Pons (tissue), 1 donor: Measurements from ENCODE around the gene CTXN3.

Experiments
- DNase-seq: peaks from one replicate; pipeline ENCODE4 v3.0.0-alpha.2; 2016; ENCODE audit warnings: low spot score

CTXN3 gene

DNA sequence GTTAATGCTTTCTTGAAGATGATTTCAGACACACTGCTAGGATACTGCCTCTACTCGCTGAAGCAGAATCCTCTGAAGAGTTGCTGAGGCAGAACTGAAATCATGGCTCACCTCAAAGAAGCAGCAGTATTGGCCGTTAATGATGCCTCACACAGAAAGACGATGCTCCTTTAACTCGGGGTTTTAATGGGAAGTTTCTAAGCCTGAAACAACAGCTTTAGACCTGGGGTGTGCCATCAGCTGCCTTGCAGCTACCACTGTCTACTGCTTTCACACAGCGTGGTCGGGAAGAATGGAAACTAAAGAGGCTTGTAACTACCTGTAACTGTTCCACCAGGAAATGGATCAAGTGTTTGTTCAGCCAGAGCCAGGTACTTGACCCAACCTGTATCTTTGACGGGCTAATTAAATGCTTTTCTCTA, at the start of gene CTXN3:
Gene CTXN3 (plus strand): TSS at position 65 of the 422 bp plus-strand sequence. CDS start 8,440 bp downstream, outside the sequence.
- DNase-seq, result no peak

DNA sequence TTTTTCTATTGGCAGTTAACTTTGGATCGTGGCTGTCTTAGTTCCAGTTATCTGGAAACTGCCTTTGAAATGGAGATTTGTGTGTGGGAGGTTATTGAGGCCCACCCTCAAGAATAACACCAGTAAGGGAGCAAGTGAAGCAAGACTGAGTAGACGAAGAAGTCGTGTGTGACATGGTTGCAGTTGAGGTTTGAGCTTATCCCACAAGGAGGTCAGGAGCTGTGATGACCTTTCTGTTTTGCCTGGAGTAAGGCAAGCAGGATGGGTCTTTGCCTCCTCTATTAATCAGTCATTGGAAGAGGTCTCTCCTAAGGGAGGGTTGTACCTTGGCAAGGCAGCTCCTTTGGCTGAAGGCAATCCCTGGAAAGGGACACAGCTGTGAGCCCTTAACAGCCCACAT, 49.6 kb upstream of the CTXN3 start:
- DNase-seq, result no peak

DNA sequence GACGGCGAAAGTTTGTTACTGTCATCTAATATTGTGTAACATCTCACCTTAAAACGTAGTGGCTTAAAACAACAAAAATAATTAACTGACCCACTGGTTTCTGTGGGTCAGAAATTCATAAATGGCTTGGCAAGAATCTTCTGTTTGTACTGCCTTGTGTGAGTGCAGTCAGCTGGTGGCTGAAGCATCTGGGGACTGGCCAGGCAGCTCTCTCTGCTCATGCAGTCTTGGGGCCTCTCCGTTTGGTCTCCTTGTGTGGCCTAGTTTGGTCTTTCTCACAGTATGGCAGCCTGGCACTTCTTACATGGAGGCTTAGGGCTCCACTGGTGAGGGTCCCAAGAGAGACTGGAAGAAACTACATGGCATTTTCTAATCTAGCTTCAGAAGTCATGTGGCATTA, 49.0 kb upstream of the CTXN3 start:
- no peak for DNase-seq

DNA sequence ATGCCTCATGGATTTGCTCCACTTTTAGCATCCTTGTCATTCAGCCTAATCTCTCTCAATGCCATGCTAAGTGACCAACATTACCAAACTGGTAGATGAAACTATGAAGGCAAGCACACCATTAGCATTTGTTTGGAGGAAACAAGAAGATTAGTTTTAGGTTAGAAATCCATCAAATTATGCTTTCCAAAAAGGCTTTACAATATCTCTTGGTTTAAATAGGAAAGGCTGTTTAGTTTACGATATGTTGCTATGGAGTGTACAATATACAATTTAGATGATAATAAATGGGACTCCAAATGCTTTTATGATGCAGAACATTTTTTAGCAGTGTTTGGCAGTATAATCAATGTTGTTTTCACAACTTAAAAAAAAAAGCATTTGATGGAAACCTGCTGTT, 47.8 kb upstream of the CTXN3 start:
- DNase-seq, result no peak

DNA sequence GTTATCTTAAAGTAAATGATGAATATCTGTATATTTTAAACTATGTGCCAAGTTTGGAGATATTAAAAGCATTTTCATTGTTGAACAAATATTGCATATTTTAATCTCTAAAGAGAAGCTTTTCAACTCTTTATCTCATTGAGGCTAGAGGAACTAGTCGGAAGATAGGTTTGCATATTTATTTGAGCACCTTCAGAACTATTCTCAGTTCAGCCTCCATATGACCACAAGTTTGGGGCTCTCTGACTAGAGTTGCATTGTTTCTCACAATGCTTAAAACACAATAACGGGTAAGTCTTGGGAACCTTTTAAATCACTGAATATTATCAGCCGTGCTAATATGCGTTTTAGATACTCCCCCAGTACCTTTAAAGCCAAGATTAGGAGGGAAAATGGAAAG, 47.3 kb upstream of the CTXN3 start:
- DNase-seq, result no peak

DNA sequence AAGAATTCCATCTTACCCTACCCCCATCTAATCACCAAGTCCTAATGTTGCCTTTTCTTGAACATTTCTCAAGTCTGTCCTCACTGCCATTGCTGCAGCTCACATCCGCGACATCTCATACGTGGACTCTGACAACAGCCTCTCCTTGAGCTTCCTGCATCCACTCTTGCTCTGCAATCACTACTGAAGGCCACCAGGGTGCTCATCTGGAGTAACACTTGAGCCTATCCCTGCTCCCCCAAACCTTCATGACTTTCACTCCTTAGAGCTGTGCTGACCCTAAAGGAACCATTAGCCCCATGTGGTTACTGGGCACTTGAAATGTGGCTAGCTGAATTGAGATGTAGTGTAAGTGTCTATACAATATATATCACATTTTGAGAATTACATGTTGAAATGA, 46.4 kb upstream of the CTXN3 start:
- DNase-seq, result no peak

DNA sequence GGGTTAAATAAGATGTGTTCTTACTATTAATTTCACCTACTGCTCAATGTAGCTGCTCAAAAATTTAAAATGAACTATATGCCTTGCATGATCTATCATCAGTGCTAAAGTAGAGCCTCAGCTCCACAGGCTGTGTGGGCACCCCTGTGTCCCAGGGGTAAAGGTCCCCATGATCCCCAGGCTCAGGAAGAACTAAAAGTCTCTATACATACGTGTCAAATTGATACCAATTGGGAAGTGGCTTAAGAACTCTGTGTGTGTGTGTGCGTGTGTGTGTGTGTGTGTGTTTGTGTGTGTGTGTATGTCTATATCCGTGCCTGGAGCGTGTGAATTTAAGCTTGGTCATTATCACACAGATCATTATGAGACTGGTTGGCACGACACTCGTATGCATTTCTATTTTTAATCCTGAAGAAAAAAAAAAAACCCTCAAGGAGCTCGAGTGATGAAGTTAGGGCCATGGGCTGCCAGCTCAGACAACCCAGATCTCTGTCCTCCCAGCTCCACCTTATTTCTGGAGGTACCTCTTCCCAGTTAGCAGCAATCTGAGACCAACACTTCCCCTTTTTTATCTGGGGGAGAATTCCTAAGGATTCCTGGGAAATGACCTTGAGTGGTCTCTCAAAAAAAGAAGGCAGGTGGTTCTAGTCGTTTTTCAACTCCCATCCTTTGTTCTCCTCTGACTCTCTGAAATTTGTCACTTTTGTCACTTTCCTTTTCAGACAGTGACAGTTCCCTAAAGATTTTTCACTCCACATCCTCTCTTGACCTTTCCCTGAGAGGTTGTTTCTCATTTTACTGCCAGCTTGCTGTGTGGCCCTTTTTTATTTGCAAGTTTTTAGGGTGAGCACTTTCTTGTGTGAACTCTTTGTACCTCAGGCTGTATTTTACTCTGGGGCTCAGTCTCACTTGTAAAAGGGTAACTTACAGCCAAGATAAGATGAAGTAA, 45.7 kb upstream of the CTXN3 start:
- DNase-seq, result no peak

DNA sequence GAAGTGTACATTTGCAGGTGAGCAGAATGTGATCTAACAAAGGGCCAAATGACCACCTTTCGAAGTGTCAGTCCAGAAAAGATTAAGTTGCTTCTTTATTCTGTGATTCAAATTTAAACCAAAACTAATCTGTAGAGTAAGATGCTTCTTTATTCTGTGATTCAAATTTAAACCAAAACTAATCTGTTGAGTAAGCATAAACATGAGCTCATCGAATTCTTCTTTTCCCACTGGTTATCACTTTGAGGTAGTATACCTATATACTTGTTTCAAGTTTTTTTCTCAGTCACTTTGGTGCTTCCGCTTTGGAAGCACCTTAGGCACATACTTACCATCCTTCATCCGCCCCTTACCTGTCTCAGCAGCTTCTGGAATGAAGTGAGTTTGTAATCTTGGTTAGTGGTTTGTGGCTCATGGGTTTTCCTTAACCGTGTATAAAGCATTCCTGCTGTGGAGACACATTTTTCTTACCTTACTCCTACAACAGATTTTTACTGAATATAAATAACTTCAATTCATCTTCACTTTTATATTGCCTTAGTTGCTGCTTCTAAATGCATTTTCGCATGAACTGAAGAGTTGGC, 40.7 kb upstream of the CTXN3 start:
- DNase-seq, result no peak

DNA sequence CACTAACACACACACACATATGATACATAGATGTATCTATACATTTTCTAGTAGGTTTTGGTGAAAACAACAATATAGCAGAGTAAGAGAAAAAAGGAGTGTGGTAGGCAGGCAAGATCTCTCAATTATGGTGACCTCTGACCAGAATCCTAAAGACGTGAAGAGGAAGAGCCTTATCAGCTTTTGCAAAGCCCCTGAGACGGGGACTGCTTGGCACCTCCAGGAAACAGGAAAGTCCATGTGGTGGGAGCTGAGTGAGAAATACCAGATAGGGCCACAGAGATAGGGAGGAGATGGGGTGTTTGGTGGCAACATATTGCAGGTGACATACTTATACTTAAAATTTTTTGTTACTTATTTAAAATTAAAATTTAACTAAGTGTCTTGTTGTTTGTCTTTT, 39.9 kb upstream of the CTXN3 start:
- no peak for DNase-seq

DNA sequence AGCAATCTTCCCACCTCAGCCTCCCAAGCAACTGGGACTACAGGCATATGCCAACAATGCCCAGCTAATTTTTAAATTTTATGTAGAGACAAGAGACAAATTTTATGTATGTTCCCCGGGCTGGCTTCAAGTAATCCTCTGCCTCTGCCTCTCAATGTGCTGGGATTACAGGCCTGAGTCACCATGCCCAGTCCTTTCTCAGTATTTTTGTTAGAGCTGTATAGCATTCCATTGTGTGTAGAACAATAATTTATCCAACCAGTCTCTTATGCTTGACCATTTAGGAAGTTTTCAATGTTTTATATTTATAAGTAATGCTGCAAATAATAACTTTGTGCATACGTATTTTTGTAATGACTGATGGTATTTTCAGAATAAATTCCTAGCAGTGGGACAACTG, 38.9 kb upstream of the CTXN3 start:
- no peak for DNase-seq

DNA sequence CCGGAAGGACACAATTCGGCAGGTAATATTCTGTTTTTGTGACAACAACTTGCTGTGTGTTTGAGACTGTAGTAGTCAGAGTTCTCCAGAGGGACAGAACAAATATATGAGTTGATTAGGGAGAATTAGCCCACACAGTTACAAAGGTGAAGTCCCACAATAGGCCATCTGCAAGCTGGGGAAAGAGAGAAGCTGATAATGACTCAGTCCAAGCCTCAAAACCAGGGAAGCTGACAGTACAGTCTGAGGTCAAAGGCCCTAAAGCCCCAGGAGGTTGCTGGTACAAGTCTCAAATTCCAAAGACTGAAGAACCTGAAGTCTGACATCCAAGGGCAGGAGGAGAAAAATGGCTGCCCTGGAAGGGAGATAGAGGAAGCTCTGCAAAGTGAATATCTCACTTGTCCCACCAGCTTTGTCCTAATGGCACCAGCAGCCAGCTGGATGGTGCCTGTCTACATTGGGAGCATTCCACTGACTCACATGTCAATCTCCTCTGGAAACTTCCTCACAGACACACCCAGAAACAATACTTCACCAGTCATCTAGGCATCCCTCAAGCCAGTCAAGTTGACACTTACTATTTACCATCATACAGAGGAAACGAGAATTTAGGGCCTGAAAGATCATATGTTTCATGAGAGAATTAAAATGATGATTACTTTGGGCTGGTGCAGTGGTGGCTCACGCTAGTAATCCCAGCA, 36.3 kb upstream of the CTXN3 start:
- DNase-seq, result no peak

DNA sequence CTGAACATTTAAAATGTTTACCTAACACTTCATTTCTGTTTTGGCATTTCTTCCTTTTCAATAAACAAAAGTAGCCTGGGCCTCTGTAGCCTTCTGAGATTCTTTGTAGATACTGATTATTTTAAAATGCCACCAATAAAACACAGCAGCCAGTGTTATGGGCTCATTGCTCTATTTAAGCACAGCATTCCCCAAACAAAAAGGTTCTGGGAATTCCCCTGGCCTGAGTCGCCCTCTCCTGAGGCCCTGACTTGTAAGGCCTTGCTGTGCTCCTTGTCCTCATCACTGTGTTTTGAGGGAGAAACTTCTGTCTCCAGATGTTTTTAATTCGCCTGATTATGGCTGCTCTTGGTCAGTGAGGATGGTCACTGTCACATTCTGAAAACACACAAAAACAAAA, 33.0 kb upstream of the CTXN3 start:
- DNase-seq, result no peak

DNA sequence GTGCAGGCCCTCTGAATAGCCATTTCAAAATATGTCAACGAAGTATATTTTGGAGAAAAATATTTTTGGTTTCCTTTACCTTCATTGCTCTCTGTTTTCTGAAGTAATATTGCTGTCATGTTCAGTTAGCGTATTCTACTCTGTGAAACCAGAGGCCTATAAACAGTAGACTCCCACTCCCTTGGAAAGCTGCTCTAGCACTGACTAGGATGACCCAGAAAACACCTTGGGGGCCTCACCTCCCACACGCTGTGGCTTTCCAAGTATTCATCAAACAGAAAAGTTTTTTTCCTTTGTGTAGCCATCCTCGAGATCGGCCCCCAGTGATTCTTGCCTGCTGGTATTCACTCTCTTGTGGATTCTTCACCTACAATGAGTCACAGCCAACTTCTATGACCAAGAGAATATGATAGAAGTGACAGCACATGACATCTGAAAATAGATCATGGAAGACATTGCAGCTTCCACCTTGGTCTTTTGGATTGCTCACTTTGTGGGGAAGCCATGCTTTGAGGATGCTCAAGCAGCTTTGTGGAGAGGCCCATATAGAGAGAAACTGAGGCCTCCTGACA, 28.9 kb upstream of the CTXN3 start:
- DNase-seq, result no peak

DNA sequence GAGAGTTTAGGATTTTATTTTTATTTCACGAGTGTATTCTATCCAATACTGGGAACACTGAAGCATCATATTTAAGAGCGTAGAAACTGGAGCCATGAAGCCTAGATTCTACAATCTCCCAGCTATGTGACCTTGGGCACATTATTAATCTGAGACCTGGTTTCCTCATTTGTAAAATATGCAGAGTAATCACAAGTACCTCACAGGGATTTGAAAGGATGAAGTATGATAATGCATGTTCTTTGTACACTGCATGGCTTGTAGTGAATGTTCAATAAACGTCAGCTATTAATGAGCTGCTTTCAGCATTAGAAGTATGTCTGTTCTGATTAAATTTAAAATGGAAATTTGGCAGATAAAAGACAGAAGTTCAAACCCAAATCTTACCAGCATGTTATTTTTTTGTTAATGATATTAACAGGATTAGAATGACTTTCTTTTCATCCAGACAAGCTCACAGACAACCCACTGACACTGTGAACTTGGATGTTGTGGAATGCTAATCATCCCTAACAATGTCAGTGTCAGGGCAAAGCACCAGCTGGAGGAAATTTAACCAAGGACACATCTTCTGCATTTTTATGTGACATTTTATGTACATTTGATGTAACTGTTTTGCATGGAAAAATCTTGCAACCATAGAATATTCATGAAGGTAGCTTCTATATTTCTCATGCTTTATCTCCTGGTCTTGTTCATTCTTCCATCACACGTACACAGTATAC, 27.1 kb upstream of the CTXN3 start:
- DNase-seq, result no peak

DNA sequence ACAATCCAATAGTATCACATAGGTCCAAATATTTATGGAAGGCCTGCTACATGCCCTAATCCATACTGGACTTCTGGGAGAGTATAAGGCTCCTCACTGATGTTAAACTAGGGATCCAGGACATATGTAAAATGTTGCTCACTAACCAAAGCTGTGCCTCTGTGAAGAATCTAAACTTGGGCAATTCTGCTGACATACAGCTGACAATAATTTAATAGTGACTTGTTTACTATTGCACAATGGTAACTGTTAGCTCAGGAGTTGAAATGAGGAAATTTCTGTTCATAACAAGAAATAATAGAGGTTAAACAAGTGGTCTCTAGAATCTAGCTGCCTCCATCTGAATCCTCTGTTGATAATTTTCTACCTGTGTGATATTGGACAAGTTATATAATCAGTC, 14.9 kb upstream of the CTXN3 start:
- DNase-seq, result no peak

DNA sequence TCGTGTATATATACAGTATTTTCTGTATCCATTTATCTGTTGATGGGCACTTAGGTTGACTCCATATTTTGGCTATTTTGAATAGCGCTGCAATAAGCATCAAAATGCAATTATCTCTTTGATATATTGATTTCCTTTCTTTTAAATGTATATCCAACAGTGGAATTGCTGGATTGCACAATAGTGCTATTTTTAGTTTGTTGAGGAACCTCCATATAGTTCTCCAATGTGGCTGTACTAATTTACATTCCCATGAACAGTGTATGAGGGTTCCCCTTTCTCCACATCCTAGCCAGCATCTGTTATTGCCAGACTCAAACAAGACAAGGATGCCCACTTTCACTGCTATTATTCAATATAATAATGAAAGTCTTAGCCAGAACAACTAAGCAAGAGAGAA, 9.1 kb upstream of the CTXN3 start:
- DNase-seq, result no peak

DNA sequence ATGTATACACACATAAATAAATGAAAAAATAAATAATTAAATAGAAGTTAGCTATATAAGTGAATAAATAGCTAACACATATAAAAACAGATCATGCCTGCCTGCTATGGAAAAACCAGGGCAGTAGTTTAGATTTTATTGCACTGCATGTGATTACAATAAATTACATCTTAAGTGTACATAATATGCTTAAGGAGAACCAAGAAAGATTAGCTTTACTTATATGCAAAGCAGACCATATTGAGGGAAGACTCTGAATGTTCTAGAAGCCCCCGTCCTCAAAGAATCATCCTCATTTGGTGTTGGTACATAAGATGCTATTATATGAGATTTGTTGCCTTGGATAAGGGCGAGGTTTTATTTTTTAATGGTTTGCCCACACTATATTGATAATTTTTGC, 5.9 kb upstream of the CTXN3 start:
- no peak for DNase-seq

DNA sequence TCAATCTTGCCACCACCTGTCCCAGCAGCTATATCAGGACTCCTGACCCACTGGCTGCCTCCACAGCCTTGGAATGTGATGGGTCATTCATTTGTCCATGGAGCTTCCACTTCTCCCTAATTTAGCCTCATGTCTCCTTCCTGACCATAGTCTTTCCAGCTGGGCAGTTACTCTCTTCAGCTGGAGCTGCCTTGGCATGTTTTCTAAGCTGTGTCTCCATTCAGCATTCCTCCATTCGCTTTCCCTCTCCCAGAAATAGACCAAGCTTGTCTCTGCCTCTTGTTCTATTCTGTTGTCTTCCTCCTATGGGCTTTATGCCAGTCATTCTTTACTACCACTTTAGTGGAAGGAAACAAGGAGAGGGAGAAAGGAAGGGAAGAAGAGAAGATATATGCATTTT, 5.3 kb upstream of the CTXN3 start:
- no peak for DNase-seq

DNA sequence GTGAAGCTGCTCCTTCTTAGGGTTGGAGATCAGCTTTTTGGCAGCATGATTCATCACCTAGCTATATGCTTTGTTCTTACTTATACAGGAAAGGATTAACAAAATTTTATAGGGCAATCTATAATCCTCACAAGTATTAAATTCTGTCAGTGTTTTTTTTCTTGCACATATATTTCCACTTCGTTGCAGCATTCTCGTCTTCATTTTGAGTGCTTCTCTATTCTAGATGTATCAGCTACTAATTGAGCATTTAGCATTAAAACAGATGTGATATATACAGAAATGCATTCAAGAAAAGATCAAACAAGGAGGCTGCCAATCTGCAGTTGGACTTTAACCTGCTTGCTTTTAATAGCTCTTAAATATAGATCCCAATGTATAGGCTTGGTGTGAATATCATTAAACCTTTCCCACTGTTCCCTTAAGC, 3.6 kb upstream of the CTXN3 start:
- no peak for DNase-seq

DNA sequence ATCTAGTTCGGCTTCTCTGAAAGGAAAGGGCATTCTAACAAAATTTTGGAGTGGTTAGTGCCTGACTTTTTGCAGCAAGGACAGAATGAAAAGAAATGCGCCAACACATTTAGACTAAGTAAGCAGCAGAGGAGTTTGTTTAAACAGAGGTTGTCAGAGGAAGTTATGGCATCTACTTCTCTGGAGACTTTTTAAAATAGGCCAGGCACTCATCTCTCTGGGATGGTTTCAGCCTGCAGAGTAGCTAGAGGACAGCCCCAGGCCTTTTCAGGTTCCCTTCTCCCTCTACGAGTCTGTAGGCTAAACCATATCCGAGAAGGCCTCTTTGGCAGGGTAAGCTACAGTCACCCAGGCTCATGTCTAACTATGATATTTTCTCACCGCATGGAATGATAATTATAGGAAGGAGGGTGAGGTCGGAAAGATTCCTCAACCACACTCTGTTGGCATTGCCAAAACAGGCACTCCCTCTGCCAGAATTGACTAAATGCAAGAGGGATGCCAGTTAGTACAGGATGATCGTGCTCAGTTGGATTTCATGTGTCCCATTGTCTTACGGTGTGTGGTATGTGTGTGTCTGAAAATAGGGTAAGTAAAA, 1.4 kb upstream of the CTXN3 start:
- no peak for DNase-seq

DNA sequence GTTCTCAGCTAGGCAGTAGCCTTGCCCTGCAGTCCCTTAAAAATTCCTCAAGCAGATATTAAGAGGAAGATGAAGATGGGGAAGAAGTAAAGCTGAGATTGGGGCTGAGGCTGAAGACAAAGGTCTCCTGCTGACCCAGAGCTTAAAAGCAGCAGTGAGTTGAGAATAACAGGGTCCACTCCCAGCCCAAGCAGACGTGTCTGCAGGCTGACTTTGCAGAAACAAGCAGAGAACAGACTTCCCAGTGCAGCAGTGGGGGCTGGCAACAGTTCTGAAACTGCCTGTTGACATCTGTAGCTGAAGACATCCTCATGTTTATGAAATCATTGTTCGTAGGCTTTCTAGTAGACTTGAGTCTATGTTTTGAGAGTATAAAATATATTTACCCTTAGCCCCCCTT, 1.1 kb downstream of the CTXN3 start:
- no peak for DNase-seq

DNA sequence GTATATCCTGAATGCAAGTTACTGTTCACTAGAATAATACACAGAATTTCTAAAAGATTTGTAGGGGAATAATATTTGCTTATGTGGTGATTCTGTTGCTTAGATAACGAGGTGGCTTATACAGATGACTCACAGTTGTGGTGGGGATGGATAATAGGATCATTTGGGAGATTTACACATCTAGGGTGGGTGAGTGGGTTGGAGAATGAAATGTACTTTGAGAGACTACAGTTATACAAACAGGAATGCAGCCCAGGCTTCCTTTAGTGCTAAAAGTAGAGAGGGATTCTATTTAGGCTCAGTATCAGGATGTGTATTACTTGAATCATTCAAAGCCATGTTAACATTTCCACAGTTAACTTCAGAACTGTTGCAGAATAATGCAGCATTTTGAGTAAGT, 1.8 kb downstream of the CTXN3 start:
- DNase-seq, result no peak
